ENCODE data around the gene GLIPR1L1.

DNA sequence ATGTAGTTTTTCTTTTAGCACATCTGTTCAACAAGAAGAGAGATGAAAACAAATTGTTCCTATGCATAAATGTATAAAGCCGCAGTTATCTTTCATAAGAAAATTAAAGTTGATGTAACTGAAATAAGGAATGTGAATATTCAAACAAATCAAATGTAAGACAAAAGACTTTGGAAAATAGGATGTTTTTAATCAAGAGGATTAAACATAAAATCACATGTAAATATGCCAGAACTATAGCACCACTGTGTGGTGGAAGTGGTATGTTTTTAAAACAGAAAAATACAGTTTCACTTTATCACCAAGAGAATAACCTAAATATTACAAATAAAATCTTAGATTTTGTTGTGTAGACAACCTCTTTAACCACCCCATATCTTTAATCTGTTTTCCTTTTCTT is 44.7 kb upstream of the GLIPR1L1 start:
- TF ChIP-seq, protein P1, sequence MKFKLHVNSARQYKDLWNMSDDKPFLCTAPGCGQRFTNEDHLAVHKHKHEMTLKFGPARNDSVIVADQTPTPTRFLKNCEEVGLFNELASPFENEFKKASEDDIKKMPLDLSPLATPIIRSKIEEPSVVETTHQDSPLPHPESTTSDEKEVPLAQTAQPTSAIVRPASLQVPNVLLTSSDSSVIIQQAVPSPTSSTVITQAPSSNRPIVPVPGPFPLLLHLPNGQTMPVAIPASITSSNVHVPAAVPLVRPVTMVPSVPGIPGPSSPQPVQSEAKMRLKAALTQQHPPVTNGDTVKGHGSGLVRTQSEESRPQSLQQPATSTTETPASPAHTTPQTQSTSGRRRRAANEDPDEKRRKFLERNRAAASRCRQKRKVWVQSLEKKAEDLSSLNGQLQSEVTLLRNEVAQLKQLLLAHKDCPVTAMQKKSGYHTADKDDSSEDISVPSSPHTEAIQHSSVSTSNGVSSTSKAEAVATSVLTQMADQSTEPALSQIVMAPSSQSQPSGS (CRISPR knock-in tag; IDR thresholded peaks at IDR 0.05; ENCODE audit: borderline replicate concordance, low read depth) = no peak
- TF ChIP-seq, protein P2, sequence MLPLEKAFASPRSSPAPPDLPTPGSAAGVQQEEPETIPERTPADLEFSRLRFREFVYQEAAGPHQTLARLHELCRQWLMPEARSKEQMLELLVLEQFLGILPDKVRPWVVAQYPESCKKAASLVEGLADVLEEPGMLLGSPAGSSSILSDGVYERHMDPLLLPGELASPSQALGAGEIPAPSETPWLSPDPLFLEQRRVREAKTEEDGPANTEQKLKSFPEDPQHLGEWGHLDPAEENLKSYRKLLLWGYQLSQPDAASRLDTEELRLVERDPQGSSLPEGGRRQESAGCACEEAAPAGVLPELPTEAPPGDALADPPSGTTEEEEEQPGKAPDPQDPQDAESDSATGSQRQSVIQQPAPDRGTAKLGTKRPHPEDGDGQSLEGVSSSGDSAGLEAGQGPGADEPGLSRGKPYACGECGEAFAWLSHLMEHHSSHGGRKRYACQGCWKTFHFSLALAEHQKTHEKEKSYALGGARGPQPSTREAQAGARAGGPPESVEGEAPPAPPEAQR (CRISPR knock-in tag; IDR thresholded peaks at IDR 0.05) = no peak
- TF ChIP-seq ZNF263 (CRISPR knock-in tag; IDR thresholded peaks at IDR 0.05; ENCODE audit: low read depth) (no peak), TP53 (CRISPR knock-in tag; IDR thresholded peaks at IDR 0.05) (no peak), RELA (CRISPR knock-in tag; IDR thresholded peaks at IDR 0.05; ENCODE audit: borderline replicate concordance) (no peak), CREB1 (CRISPR knock-in tag; IDR thresholded peaks at IDR 0.05) (no peak)
- TF ChIP-seq, protein P3, sequence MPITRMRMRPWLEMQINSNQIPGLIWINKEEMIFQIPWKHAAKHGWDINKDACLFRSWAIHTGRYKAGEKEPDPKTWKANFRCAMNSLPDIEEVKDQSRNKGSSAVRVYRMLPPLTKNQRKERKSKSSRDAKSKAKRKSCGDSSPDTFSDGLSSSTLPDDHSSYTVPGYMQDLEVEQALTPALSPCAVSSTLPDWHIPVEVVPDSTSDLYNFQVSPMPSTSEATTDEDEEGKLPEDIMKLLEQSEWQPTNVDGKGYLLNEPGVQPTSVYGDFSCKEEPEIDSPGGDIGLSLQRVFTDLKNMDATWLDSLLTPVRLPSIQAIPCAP (CRISPR knock-in tag; IDR thresholded peaks at IDR 0.05) = no peak
- TF ChIP-seq, protein P4, sequence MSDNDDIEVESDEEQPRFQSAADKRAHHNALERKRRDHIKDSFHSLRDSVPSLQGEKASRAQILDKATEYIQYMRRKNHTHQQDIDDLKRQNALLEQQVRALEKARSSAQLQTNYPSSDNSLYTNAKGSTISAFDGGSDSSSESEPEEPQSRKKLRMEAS (CRISPR knock-in tag; IDR thresholded peaks at IDR 0.05) = no peak
